Measurements from ENCODE around the gene MTG1.
A peak's percentile ranks its signal among the peaks of the same experiment; 100 is the strongest.
"Not testable (repeated sequence)": the region's sequence is repeated elsewhere in the genome, so short reads cannot be mapped to it uniquely, and the experiment has no call there.

MTG1 gene

GRCh38 chr10:133422807-133423771, 29.1 kb downstream of the MTG1 start:
- no peak for TF ChIP-seq CTCF (IDR thresholded peaks at IDR 0.05)

GRCh38 chr10:133424601-133425000, 30.6 kb downstream of the MTG1 start, which contains the start of gene SPRN:
Gene SPRN, minus strand, starts transcription at chr10:133424625. Its CDS starts 944 bp downstream, at chr10:133423681.
- not testable (repeated sequence) for TF ChIP-seq CTCF (IDR thresholded peaks at IDR 0.05)

GRCh38 chr10:133438711-133439273, 44.8 kb downstream of the MTG1 start:
- peak; percentile 48 for TF ChIP-seq CTCF (IDR thresholded peaks at IDR 0.05)

GRCh38 chr10:133439517-133440461, 45.8 kb downstream of the MTG1 start:
- no peak for TF ChIP-seq CTCF (IDR thresholded peaks at IDR 0.05)

- no peak for TF ChIP-seq CTCF (IDR thresholded peaks at IDR 0.05)
These were observed 46.8 kb downstream of the MTG1 start for GRCh38 chr10:133440633-133441285.

GRCh38 chr10:133441780-133442179, 47.8 kb downstream of the MTG1 start:
- no peak for TF ChIP-seq CTCF (IDR thresholded peaks at IDR 0.05)
